ENCODE measurements around the gene CTPS1.

The CTPS1 gene

GRCh38 chr1:41022424-41022823, 42.9 kb downstream of the CTPS1 start:
- DNase-seq (ENCODE audit: low read depth in 2 of 3, low spot score in 2 of 3) = no peak

GRCh38 chr1:41023279-41023990, 43.9 kb downstream of the CTPS1 start:
- no peak for DNase-seq (ENCODE audit: low read depth in 2 of 3, low spot score in 2 of 3)

GRCh38 chr1:41024953-41025352, 45.5 kb downstream of the CTPS1 start:
- no peak for DNase-seq (ENCODE audit: low read depth in 2 of 3, low spot score in 2 of 3)

GRCh38 chr1:41025979-41026819, 46.7 kb downstream of the CTPS1 start:
- no peak for DNase-seq (ENCODE audit: low read depth in 2 of 3, low spot score in 2 of 3)

DNA sequence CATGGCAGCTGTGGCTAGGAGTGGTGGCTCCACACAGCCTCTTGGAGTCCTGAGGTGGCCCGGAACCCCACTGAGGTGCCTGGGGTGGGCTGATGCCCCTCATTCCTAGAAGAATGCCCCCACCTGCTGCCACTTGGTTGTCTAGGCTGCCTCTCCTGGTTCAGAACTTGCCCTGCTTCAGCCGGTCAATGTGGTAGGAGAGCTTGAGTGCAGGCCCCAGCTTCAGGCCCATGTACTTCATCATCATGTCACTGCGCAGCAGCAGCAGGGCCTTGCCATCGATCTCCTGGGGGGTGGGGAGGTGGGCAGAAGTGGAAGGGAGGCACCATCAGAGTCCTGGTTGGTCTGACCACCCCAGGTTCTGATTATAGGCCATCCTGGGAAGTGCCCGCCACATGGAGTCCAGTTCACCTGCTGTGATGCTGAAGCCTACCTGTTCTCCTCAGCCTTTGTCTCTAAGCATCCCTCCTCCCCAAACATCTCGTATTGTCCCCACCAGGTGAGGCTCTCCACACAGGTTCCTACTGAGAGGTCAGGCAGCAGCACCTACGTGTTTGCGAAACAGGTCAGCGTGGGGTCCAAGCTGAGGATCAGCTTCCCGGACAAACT, 48.6 kb downstream of the CTPS1 start:
- no peak for DNase-seq (ENCODE audit: low read depth in 2 of 3, low spot score in 2 of 3)

- DNase-seq (ENCODE audit: low read depth in 2 of 3, low spot score in 2 of 3) = no peak
These were observed 51.5 kb downstream of the CTPS1 start for GRCh38 chr1:41030872-41031616.

DNA sequence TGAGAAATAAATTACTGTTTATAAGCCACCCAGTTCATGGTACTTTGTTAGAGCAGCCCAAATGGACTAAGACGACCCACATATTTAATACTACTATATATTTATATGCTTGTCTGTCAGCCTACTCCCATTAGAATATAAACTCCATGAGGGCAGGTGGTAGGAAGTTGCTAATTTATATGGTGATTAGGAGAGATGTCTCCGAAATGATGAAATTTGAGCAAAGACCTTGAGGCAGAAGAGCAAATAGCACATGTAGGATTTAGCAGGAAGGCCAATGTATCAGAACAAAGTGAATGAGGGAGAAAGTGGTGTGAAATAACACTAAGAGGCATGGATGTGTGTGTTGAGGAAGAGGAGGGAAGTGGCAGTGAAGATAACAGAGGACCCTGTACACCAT, 52.7 kb downstream of the CTPS1 start:
- no peak for DNase-seq (ENCODE audit: low read depth in 2 of 3, low spot score in 2 of 3)

- no peak for DNase-seq (ENCODE audit: low read depth in 2 of 3, low spot score in 2 of 3)
These were observed 53.8 kb downstream of the CTPS1 start for GRCh38 chr1:41033272-41033671.

DNA sequence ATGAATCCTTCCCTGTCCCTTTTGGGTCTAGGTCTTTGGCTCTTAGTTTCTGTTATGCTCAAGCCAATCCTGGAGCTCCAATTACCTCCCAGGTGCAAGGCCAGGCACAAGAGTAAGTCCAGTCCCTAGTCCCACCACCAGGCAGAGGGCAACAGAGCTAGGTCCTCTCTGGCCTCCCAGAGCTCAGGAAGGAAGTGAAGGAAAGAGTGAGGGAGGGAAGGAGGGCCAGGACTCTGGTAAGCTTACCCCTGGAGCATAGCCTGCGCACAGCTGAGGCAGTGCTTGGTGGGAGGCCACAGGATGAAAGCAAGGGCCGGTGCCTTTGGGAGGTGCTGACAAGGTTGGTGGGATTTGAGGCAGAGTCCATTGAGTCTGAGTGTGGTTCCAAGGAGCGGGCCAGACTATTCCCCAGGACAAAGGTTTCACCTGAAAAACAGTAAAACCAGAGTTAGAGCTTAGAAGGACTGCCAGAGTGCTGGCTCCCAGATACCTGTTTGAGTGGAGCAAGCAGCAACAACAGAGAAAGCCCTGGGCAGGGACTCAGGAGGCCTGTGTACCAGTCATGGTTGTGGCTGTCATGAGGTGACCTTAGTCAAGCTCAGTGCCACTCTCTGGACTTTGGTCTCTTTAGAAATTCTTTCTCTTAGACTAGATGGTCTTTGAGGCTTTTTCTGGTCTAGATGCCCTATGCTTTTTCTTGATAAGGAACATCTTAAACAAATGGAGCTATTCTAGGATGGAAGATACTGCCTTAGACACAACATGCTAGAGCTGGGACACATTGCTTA, 57.8 kb downstream of the CTPS1 start:
- DNase-seq (ENCODE audit: low read depth in 2 of 3, low spot score in 2 of 3) = no peak

DNA sequence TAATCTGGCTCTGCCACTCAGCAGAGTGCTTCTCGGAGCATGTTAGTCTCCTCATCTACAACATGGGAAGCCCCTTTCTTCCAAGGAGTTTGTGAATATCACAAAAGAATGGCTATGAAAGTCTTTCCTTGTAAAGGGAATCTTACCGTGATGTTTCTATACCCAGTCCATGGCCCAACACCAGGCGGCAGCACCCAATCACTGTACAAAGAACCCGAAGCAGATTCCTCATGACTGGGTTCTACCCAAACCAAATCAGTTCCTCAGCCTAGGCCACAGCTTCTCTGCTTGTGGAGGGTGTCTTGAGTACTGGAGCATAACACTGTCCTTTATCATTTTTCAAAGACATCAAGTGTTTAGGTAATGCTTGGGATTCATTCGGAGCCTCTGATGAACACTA, 58.6 kb downstream of the CTPS1 start:
- no peak for DNase-seq (ENCODE audit: low read depth in 2 of 3, low spot score in 2 of 3)

GRCh38 chr1:41041614-41042270, 62.2 kb downstream of the CTPS1 start:
- DNase-seq (ENCODE audit: low read depth in 2 of 3, low spot score in 2 of 3) = no peak

GRCh38 chr1:41044187-41044586, 64.7 kb downstream of the CTPS1 start:
- no peak for DNase-seq (ENCODE audit: low read depth in 2 of 3, low spot score in 2 of 3)

DNA sequence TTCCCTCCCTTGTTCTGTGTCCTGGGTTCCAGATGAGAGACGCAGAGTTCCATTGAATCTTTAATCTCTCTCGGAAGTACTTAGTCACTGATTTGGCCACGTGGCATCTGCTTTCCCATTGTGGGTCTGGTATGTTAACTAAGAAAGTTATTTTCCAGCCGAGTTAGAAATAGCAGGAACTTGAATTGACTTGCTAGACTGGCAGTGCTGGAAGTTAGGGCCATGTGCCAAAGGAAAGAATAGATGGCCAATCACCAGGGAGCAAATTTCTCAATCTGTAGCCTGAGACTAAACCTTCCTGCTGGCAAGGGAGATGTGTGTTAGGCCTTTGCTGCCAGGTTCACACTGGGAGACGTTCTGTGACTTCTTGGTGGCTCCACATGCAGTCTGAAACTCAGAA, 66.2 kb downstream of the CTPS1 start:
- DNase-seq (ENCODE audit: low read depth in 2 of 3, low spot score in 2 of 3) = no peak

DNA sequence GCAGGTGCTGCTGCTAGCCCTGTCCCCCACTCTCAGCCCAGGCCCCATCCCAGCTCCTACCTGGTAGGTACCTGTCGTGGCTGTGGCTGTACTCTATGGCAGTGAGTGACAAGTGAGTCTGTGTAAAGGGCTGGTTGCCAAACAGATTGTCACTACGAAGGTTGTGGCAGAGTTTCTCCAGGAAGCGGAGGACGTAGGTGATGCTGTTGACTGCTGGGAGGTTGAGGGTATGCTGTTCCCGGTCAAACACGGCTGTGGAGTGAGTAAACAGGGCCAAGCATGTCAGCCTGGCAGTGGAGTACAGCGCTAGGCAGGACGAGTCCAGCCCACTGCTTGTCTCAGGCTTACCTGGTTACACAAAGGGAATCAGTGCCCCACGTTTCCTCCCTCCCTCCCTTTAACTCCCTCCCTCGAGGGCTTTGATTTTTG, 66.9 kb downstream of the CTPS1 start:
- no peak for DNase-seq (ENCODE audit: low read depth in 2 of 3, low spot score in 2 of 3)

DNA sequence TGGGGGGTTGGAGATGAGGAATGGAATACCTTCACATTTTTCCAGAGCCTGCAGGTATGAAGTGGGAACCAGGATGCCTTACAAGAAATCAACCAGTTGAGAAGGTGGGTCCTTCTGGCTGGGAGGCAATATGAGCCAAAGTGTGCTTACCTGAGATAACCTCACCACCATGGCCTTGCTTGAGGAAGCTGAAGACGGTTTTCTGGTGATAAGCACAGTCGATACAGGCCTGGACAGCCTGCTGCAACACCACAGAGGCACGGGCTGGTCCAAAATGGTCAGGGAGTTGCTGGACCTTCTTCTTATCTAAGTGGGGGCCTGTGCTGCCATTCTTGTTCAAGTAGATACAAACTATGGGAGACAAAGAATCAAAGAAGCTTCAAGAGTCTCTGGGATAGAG, 69.0 kb downstream of the CTPS1 start:
- no peak for DNase-seq (ENCODE audit: low read depth in 2 of 3, low spot score in 2 of 3)

GRCh38 chr1:41051022-41051421, 71.5 kb downstream of the CTPS1 start:
- DNase-seq (ENCODE audit: low read depth in 2 of 3, low spot score in 2 of 3) = no peak

- DNase-seq (ENCODE audit: low read depth in 2 of 3, low spot score in 2 of 3) = no peak
These were observed 73.8 kb downstream of the CTPS1 start for GRCh38 chr1:41053316-41053715.

DNA sequence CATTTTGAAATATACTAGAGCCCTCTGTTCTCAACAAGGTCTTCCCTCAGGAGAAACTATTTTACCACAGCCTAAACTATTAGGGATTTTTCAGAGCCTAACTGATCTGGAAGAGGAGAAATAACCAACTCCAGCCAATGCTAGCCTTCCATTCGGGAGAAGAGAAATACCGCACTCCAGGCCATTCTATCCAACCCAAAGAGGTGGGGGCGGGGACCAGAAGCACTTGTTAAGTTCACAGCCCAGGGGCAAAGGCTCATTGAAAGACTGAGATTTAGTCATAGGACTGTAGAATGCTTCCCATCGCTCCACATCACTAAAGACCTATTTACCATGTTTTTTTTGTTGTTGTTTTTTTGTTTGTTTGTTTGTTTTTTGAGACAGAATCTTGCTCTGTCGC, 77.4 kb downstream of the CTPS1 start:
- no peak for DNase-seq (ENCODE audit: low read depth in 2 of 3, low spot score in 2 of 3)

Measured in activated CD8-positive, alpha-beta memory T cell treated with anti-CD3 and anti-CD28 coated beads for 48 hours (primary cell).